GM18909 (cell line): ENCODE measurements around the gene POU6F2.
"Not testable (repeated sequence)": the region's sequence is repeated elsewhere in the genome, so short reads cannot be mapped to it uniquely, and the experiment has no call there.

Experiments
- ATAC-seq: cut with Tn5 transposase; IDR thresholded peaks from one replicate; pipeline ENCODE4 v1.9.1; 2021; ENCODE audit warnings: mild to moderate bottlenecking; ENCODE audit not compliant: unreplicated experiment, poor library complexity

The POU6F2 gene

GRCh38 chr7:39331607-39332006 lies 353.9 kb downstream of the POU6F2 start:
- not testable (repeated sequence) for ATAC-seq

DNA sequence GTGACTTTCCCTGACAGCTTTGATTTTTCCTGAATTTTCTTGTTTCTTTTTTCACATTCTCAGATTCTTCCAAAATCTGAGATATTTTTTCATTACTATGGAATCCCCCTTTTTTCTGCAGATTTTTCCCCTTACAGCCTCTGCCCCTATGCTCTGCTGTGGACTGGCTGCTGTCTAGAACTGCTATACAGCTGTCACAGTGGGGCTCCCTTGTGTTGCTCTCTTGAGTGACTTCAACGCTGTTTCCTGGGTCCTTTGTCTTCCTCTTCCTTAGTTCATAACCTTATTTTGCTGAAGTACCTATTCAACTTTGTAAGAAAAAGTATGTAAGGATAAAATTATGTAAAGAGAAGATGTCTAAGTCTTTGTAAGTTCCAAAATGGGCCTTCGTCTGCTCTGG lies 354.4 kb downstream of the POU6F2 start:
- no peak for ATAC-seq

- no peak for ATAC-seq
Measured at GRCh38 chr7:39333701-39334100, 356.0 kb downstream of the POU6F2 start.

- no peak for ATAC-seq
Measured at GRCh38 chr7:39336442-39336841, 358.7 kb downstream of the POU6F2 start.

DNA sequence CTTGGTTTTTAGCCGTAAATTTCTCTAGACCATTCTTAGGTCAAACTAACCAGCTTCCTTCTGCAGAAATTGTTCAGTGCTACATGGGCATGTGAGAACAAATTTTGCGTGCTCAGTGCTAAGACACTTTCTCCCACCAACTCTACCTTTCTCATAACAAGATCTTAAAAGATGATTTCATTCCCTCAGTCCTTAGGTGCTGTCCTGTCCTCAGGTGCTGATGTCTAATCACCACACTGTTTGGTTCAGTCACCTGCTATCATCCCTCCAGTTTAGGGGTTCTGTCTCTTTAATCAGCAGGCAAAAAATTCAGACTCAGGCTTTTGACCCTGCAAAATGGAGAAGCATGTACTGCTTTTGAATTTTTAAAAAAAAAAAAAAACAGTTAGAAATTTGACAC lies 361.0 kb downstream of the POU6F2 start:
- ATAC-seq = no peak

GRCh38 chr7:39339591-39339990 lies 361.9 kb downstream of the POU6F2 start:
- no peak for ATAC-seq

DNA sequence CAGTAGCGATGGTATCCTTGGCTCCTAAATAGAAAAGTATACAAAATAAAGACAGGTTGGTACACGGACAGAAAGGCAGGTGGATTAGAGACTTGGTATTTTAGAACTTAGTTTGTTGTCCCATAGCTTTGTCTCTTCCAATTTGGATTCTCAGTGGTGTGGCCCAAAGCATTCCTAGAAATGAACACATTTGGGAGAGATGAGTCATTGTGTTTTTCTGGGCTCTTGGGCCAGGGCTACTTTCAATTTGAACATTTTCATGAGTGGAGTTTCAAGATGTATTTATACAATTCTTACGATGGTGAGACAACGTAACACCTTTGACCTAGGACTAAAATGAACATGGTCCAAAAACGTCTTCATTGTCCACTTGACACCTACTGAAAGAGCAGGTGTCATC lies 363.4 kb downstream of the POU6F2 start:
- no peak for ATAC-seq

- no peak for ATAC-seq
Measured at GRCh38 chr7:39342763-39343162, 365.1 kb downstream of the POU6F2 start.

- no peak for ATAC-seq
Measured at GRCh38 chr7:39349452-39350123, 371.9 kb downstream of the POU6F2 start.

DNA sequence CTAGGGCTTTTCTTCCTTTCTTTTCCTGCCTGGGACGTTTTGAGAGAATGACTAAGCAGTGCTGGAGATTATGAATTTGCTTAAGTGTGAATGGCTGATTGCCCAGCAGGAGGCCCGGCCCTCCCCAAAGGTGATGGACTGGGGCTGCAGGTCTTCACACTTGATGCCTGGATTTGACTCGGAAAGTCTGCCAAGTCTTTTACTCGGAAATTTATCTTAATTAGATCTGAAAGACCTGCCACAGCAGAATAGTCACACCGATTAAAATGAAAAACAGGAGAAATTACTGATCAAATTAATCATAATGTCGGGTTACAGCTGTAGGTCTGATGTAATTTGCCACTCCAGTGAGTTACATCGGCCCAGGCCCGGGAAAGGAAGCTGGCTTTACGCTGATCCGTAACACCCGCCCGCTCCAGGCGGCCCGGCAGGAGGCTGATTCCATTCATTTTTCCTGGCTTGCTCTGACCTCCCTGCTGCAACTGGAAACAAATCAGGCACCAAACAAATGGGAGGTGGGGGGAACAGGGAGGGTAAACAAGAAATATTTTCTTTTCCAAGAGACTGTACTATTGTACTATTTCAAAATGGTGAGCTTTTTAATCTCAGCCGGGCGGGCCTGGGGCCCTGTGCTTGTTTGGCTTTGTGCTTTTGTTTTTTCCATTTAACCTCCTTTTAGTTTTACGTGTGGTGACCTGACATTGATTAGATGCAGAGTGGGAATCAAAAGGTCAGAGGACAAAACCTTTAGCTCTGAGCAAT lies 376.1 kb downstream of the POU6F2 start:
- ATAC-seq = no peak

DNA sequence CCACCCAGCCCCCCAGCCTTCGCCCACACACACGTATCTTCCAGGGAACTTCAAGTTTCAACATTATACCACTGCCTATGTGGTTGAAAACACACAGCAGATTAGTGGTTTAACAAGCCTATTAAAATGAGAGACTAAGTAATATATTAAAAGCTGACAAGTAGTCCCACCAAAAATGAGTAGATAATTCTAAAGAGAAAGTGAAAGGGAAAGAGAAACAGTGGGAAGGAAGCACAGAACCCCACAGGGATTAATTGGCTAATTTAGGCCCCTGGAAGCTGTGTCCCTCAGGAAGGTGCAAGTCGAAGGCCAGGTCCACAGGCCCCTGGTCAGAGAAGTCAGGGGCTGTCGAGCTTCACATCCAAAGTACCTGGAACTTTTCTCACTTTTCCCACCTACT lies 378.0 kb downstream of the POU6F2 start:
- peak; percentile 35 for ATAC-seq

DNA sequence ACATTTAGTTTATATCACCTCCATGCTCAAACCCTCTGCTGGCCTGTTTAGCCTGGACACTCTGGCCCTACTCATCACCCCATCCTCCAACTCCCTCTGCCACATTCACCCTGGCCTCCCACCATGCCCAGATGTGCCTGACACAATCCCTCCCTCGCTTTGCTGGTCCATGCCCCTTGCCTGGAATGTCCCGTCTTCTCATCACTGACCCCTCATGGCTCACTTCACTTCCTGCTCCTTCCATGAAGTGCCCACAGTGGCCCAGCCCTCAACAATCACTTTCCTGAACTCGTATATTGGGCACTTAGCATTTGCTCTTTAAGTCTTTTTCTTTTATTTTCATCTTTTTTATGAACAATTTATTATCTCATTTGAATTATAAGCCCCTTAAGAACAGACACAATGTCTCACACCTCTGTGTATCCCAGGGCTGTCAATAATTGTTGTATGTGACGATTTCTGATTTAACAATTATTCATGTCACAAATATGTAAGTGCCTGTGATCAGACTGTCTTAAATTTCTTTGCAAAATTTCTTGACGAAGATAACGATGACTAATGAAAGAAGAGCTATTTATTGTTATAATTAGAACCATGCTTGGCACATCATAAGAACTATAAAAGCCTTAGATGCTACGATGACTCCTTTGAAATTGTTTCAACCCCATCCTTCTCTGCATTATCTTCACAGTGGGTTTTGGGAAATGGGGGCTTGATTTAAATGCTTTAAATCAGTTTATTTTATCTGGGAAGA lies 378.6 kb downstream of the POU6F2 start:
- ATAC-seq = no peak

DNA sequence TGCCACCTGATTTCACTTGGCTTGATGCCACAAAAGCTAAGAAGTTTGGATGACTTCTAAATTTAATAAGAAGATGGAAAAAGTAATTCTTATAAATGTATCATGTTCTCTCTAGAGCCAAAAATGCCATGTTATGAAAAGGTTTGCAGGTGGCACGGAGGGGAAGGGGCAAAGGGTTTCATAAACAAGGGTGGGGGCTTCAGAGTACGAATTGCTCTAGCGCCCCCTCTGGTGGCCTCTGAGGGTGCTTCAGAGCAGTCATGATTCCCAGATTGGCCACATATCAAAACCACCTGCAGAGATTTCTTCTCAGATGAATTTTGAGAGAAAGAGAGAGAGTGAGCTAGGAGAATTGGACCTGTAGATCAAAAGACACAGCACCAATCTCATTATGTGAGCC lies 379.9 kb downstream of the POU6F2 start:
- ATAC-seq = no peak

DNA sequence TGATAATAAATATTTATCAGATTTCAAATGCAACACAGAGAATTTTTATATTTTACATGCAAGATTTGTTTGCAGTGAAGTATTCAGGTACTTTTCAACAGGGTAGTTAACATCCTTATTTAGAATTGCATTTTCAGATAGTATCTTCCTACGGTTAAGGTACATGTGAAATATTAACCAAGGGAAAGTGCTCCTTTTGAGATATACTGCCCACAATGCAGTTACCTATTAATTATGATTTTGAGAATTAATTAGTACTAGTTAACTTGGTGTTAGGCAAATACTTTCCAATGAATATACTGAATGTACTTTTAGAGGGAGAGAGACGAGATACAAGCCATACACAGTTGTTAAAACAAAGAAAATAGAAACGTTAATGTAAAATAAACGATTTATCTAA lies 382.3 kb downstream of the POU6F2 start:
- peak; percentile 74 for ATAC-seq

GRCh38 chr7:39360766-39361165 lies 383.1 kb downstream of the POU6F2 start:
- ATAC-seq = no peak

- ATAC-seq = no peak
Measured at GRCh38 chr7:39365751-39366295, 388.1 kb downstream of the POU6F2 start.

DNA sequence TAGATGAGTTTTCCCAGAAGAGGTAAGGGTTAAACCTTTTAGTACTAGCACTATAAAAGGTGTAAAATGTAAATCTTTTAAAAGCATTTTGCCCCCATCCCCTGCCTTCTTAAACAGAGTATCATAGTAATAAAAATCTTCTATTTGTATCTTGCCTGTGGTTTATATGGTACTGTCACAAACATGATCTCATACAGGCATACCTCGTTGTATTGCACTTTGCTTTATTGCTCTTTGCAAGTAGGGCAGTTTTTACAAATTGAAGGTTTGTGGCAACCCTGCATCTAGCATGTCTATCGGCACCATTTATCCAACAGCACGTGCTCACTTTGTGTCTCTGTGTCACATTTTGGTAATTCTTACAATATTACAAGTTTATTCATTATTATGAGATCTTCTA lies 389.7 kb downstream of the POU6F2 start:
- ATAC-seq = no peak

DNA sequence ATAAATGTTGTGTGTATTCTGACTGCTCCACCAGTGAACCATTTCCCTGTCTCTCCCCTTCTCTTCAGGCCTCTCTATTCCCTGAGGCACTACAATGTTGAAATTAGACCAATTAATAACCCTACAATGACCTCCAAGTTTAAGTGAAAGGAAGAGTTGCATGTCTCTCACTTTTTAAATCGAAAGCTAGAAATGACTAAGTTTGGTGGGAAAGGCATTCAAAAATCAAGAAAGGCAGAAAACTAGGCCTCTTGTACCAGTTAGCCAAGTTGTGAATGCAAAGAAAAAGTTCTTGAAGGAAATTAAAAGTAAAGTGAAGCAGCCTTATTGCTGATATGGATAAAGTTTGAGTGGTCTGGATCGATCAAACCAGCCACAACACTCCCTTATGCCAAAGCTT lies 390.2 kb downstream of the POU6F2 start:
- no peak for ATAC-seq

DNA sequence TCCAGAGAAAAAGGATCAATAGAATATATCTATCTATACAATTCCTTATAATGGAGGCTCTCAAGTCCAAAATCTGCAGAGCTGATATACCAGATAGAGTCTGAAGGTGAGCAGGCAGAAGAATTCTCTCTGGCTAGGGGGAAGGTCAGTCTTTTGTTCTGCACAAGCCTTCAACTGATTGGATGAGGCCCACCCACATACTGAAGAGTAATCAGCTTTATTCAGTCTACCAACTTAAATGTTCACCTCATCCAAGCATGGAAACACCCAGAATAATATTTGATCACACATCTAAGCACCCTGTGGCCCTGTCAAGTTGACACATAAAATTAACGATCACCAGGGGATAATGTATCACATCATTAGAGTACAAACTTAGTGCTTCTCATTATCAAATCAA lies 394.7 kb downstream of the POU6F2 start:
- no peak for ATAC-seq

- ATAC-seq = no peak
Measured at GRCh38 chr7:39374436-39375040, 396.8 kb downstream of the POU6F2 start.
